ENCODE results near the gene CMC4.

CMC4 gene

GRCh38 chrX:155053656-155054055 lies 17.3 kb downstream of the CMC4 start:
- DNase-seq (ENCODE audit: low read depth) = no peak

GRCh38 chrX:155052738-155053498 lies 18.0 kb downstream of the CMC4 start:
- DNase-seq (ENCODE audit: low read depth) = no peak

GRCh38 chrX:155048977-155049619 lies 21.8 kb downstream of the CMC4 start:
- no peak for DNase-seq (ENCODE audit: low read depth)

- no peak for DNase-seq (ENCODE audit: low read depth)
Measured at GRCh38 chrX:155046811-155047528, 24.0 kb downstream of the CMC4 start.

GRCh38 chrX:155046129-155046810 lies 24.7 kb downstream of the CMC4 start:
- no peak for DNase-seq (ENCODE audit: low read depth)

- no peak for DNase-seq (ENCODE audit: low read depth)
Measured at GRCh38 chrX:155035688-155036087, 35.2 kb downstream of the CMC4 start.

- no peak for DNase-seq (ENCODE audit: low read depth)
Measured at GRCh38 chrX:155031657-155032056, 39.3 kb downstream of the CMC4 start.

- DNase-seq (ENCODE audit: low read depth) = no peak
Measured at GRCh38 chrX:155028877-155029291, 42.1 kb downstream of the CMC4 start.

GRCh38 chrX:155028129-155028528 lies 42.8 kb downstream of the CMC4 start:
- DNase-seq (ENCODE audit: low read depth) = no peak

- DNase-seq (ENCODE audit: low read depth) = no peak
Measured at GRCh38 chrX:155027509-155028066, 43.3 kb downstream of the CMC4 start.

- peak; percentile 85 for DNase-seq (ENCODE audit: low read depth)
Measured at GRCh38 chrX:155026727-155027508, 44.0 kb downstream of the CMC4 start, which contains the start of gene FUNDC2. Gene FUNDC2, plus strand, starts transcription at chrX:155026844. Its CDS starts 95 bp downstream, at chrX:155026939.

GRCh38 chrX:155026420-155026726 lies 44.6 kb downstream of the CMC4 start:
- no peak for DNase-seq (ENCODE audit: low read depth)

GRCh38 chrX:155023907-155024833 lies 46.8 kb downstream of the CMC4 start:
- DNase-seq (ENCODE audit: low read depth) = no peak

GRCh38 chrX:155022585-155022984 lies 48.4 kb downstream of the CMC4 start, which contains the start of gene F8:
Gene F8, minus strand, starts transcription at chrX:155022723. Its CDS starts 171 bp downstream, at chrX:155022552.
- DNase-seq (ENCODE audit: low read depth) = no peak

- DNase-seq (ENCODE audit: low read depth) = no peak
Measured at GRCh38 chrX:155020591-155020990, 50.3 kb downstream of the CMC4 start.

All from stimulated activated CD8-positive, alpha-beta memory T cell treated with anti-CD3 and anti-CD28 coated beads, Interleukin-12 subunit alpha, Interleukin-12 subunit beta, amount 100 ng/mL, for 4 hours (primary cell).